Sigmoid colon (tissue), 7 donors: ENCODE results near the gene CD27. TPM values are rescaled to one million over a fixed set of nuclear protein-coding genes. Genes with fewer than 3 reads are reported as not detected.

ENCODE experiments used
- DNase-seq: peaks from one replicate; pipeline ENCODE4 v3.0.0-alpha.2; 2019
- H3K27ac ChIP-seq, 4 donors: fragments of 200-600 bp; sonication (generic); one replicate each; pipeline ENCODE4 v1.5.1; 2016 to 2019; ENCODE audit warnings: mild to moderate bottlenecking in 1 of 4
- H3K27me3 ChIP-seq, 3 donors: fragments of 200-600 bp; sonication (generic); one replicate each; pipeline ENCODE4 v1.5.1; 2019; ENCODE audit warnings: mild to moderate bottlenecking in 1 of 3
- H3K36me3 ChIP-seq, 4 donors: fragments of 200-600 bp; sonication (generic); one replicate each; pipeline ENCODE4 v1.5.1; 2016 to 2019
- H3K4me1 ChIP-seq, 4 donors: fragments of 200-600 bp; sonication (generic); one replicate each; pipeline ENCODE4 v1.5.1; 2017 to 2019
- H3K4me3 ChIP-seq, 4 donors: fragments of 200-600 bp; sonication (generic); one replicate each; pipeline ENCODE4 v1.5.1; 2017 to 2019; ENCODE audit warnings: mild to moderate bottlenecking in 2 of 4, moderate library complexity in 1 of 4
- H3K9me3 ChIP-seq, 4 donors: fragments of 200-600 bp in 3 of 4; sonication (generic) in 3 of 4; one replicate each; pipeline versions ENCODE4 v1.5.1 to v1.6.1; 2013 to 2019
- EP300 ChIP-seq, 4 donors: sonication (generic); formaldehyde crosslinking; IDR thresholded peaks; one replicate each; pipeline ENCODE4 v1.6.1; 2017; ENCODE audit warnings: antibody characterized with exemption in 4 of 4
- POLR2A ChIP-seq, 2 donors: fragments of 450-650 bp; IDR thresholded peaks; one replicate each; pipeline ENCODE4 v1.6.1; 2016; ENCODE audit warnings: antibody characterized with exemption in 2 of 2, mild to moderate bottlenecking in 2 of 2, moderate library complexity in 2 of 2
- POLR2AphosphoS5 ChIP-seq, 4 donors: sonication (generic); formaldehyde crosslinking; IDR thresholded peaks; one replicate each; pipeline ENCODE4 v1.6.1; 2017; ENCODE audit warnings: antibody characterized with exemption in 4 of 4
- WGBS, 2 donors: extraction: QIAGEN DNeasy Blood & Tissue Kit; methylation state at CpG; one replicate each; pipeline ENCODE4 v1.1.7; 2013; 5-methylcytosine and 5-hydroxymethylcytosine counted together
- intact Hi-C: fragments of 100-400 bp; cut with DNase I; formaldehyde crosslinking; loops from one replicate; pipeline ENCODE4 v1.15.1; 2023
- polyA plus RNA-seq, 3 donors: library from polyadenylated mRNA; stranded (reverse); fragments of 200-250 nt; gene quantifications; one replicate each; pipeline ENCODE4 v1.2.3, GENCODE V29; 2013
- total RNA-seq, 4 donors: library from RNA; depleted of rRNA; stranded (reverse); fragments of >200 nt; gene quantifications; one replicate each; pipeline ENCODE4 v1.1.0, GENCODE V29; 2016
- TF ChIP-seq, protein P1 (sequence below), 4 experiments: fragments of 450-650 bp in 3 of 4; fragments of 200-600 bp in 1 of 4; IDR thresholded peaks; one replicate each; pipeline ENCODE4 v1.5.1; 2016 to 2019; ENCODE audit warnings: antibody characterized with exemption in 4 of 4, mild to moderate bottlenecking in 3 of 4, moderate library complexity in 2 of 4
- donor health status: healthy with polysubstance abuse.
- donor health status: Bipolar disorder and iron deficiency.
- donor health status: healthy.

Gene CD27
- total and polyA plus RNA-seq, 7 donors: 0.60 to 29.0 (median 1.6) TPM; not detected in 3

DNA sequence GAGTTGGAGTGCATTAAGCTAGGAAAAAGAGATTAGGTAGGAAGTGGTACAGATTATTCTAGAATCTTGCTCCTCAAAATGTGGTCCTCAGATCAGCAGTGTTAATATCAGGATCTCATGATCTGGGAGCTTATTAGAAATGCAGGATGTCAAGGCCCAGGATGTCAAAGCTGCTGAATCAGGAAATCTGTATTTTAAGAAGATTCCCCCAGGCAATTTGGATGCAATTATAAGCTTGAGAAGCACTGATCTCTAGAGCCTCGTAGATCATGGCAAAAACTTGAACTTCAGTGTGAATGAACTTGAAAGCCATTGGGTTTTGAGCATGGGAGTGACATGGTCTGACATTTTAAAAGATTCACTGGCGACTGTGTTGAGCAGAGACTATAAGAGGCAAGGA, 55.7 kb downstream of the CD27 start:
- Histone ChIP-seq H3K27ac (no peak overlapping the region), H3K4me1 (peaks cover 0 to 2% (median under 1%) of the 10 kb centered on the region in 4 donors), H3K36me3 (peaks cover 0 to 55% (median 0%) of the 10 kb centered on the region in 4 donors), H3K4me3 (no peak overlapping the region), H3K27me3 (no peaks in the 10 kb centered on the region), H3K9me3 (no peaks in the 10 kb centered on the region)
- TF ChIP-seq, protein P1, sequence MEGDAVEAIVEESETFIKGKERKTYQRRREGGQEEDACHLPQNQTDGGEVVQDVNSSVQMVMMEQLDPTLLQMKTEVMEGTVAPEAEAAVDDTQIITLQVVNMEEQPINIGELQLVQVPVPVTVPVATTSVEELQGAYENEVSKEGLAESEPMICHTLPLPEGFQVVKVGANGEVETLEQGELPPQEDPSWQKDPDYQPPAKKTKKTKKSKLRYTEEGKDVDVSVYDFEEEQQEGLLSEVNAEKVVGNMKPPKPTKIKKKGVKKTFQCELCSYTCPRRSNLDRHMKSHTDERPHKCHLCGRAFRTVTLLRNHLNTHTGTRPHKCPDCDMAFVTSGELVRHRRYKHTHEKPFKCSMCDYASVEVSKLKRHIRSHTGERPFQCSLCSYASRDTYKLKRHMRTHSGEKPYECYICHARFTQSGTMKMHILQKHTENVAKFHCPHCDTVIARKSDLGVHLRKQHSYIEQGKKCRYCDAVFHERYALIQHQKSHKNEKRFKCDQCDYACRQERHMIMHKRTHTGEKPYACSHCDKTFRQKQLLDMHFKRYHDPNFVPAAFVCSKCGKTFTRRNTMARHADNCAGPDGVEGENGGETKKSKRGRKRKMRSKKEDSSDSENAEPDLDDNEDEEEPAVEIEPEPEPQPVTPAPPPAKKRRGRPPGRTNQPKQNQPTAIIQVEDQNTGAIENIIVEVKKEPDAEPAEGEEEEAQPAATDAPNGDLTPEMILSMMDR (IDR thresholded peaks at IDR 0.05): no peak
- TF ChIP-seq EP300 (IDR thresholded peaks at IDR 0.05): no peak
- no peak for TF ChIP-seq POLR2A (IDR thresholded peaks at IDR 0.05)
- no peak for TF ChIP-seq POLR2AphosphoS5 (IDR thresholded peaks at IDR 0.05)
- WGBS, 2 donors: 94 to 95% methylated on average over 2 of the region's 2 CpGs
- intact Hi-C loops: no loop called here
- no peak for DNase-seq

Other genes starting within 250 kb of the CD27 start
- gene CD9, start 244.6 kb upstream of the CD27 start, total RNA-seq: 100 to 1,000 TPM; 240 to 453 (median 303) TPM
- gene CD9, start 244.6 kb upstream of the CD27 start, polyA plus RNA-seq: 100 to 1,000 TPM; 180 to 548 (median 335) TPM
- gene PLEKHG6, start 134.3 kb upstream of the CD27 start, total RNA-seq: 1 to 10 TPM in 1 of 4 donors, under 1 TPM in 1, not detected in 2; 0.99 to 2.5 TPM
- 100 to 1,000 TPM in 1 of 3 donors, 10 to 100 TPM in 2; 61.3 to 146 (median 93.6) TPM for gene PLEKHG6, start 134.3 kb upstream of the CD27 start, polyA plus RNA-seq
- gene TNFRSF1A, start 102.9 kb upstream of the CD27 start, total RNA-seq: 100 to 1,000 TPM; 135 to 191 (median 176) TPM
- gene TNFRSF1A, start 102.9 kb upstream of the CD27 start, polyA plus RNA-seq: 100 to 1,000 TPM in 1 of 3 donors, 10 to 100 TPM in 2; 31.7 to 107 (median 74.5) TPM
- 1 to 10 TPM in 3 of 4 donors, under 1 TPM in 1; 0.82 to 7.2 (median 1.1) TPM for gene SCNN1A, start 69.4 kb upstream of the CD27 start, total RNA-seq
- gene SCNN1A, start 69.4 kb upstream of the CD27 start, polyA plus RNA-seq: 100 to 1,000 TPM in 1 of 3 donors, 10 to 100 TPM in 2; 51.1 to 169 (median 53.5) TPM
- gene LTBR, start 60.8 kb upstream of the CD27 start, total RNA-seq: 100 to 1,000 TPM in 3 of 4 donors, 10 to 100 TPM in 1; 85.2 to 200 (median 125) TPM
- 10 to 100 TPM; 36.3 to 85.2 (median 37.8) TPM for gene LTBR, start 60.8 kb upstream of the CD27 start, polyA plus RNA-seq
- gene TAPBPL, start 7.1 kb downstream of the CD27 start, total RNA-seq: 10 to 100 TPM; 20.2 to 27.5 (median 26.9) TPM
- 10 to 100 TPM; 14.4 to 36.0 (median 17.1) TPM for gene TAPBPL, start 7.1 kb downstream of the CD27 start, polyA plus RNA-seq
- gene VAMP1, start 25.7 kb downstream of the CD27 start, total RNA-seq: 10 to 100 TPM; 11.5 to 44.0 (median 17.2) TPM
- 10 to 100 TPM in 1 of 3 donors, 1 to 10 TPM in 2; 2.3 to 12.8 (median 3.0) TPM for gene VAMP1, start 25.7 kb downstream of the CD27 start, polyA plus RNA-seq
- 100 to 1,000 TPM in 2 of 4 donors, 10 to 100 TPM in 2; 52.9 to 113 (median 92.1) TPM for gene MRPL51, start 48.3 kb downstream of the CD27 start, total RNA-seq
- 100 to 1,000 TPM; 119 to 142 (median 135) TPM for gene MRPL51, start 48.3 kb downstream of the CD27 start, polyA plus RNA-seq
- 10 to 100 TPM; 11.8 to 89.5 (median 12.6) TPM for gene NCAPD2, start 49.1 kb downstream of the CD27 start, total RNA-seq
- 10 to 100 TPM in 2 of 3 donors, 1 to 10 TPM in 1; 9.0 to 35.8 (median 13.6) TPM for gene NCAPD2, start 49.1 kb downstream of the CD27 start, polyA plus RNA-seq
- 1,000 to 10,000 TPM; 1,653 to 2,501 (median 2,098) TPM for gene GAPDH, start 89.6 kb downstream of the CD27 start, total RNA-seq
- gene GAPDH, start 89.6 kb downstream of the CD27 start, polyA plus RNA-seq: 1,000 to 10,000 TPM; 2,564 to 3,219 (median 3,101) TPM
- gene IFFO1, start 111.1 kb downstream of the CD27 start, total RNA-seq: 10 to 100 TPM; 15.3 to 34.3 (median 22.7) TPM
- gene IFFO1, start 111.1 kb downstream of the CD27 start, polyA plus RNA-seq: 10 to 100 TPM in 1 of 3 donors, 1 to 10 TPM in 2; 1.8 to 14.0 (median 4.2) TPM
- gene NOP2, start 123.3 kb downstream of the CD27 start, total RNA-seq: 10 to 100 TPM in 3 of 4 donors, 1 to 10 TPM in 1; 6.1 to 30.1 (median 23.2) TPM
- gene NOP2, start 123.3 kb downstream of the CD27 start, polyA plus RNA-seq: 10 to 100 TPM in 1 of 3 donors, 1 to 10 TPM in 2; 6.2 to 39.2 (median 7.8) TPM
- gene CHD4, start 162.4 kb downstream of the CD27 start, total RNA-seq: 100 to 1,000 TPM; 204 to 254 (median 217) TPM
- gene CHD4, start 162.4 kb downstream of the CD27 start, polyA plus RNA-seq: 100 to 1,000 TPM in 1 of 3 donors, 10 to 100 TPM in 2; 49.2 to 113 (median 53.6) TPM
- gene LPAR5, start 191.0 kb downstream of the CD27 start, total RNA-seq: 1 to 10 TPM in 2 of 4 donors, under 1 TPM in 2; 0.27 to 1.5 (median 0.67) TPM
- gene LPAR5, start 191.0 kb downstream of the CD27 start, polyA plus RNA-seq: 10 to 100 TPM in 1 of 3 donors, 1 to 10 TPM in 2; 4.2 to 16.5 (median 6.0) TPM
- gene ACRBP, start 202.5 kb downstream of the CD27 start, total RNA-seq: 1 to 10 TPM; 1.2 to 3.9 (median 1.6) TPM
- 1 to 10 TPM in 2 of 3 donors, not detected in 1; 2.3 to 3.1 TPM for gene ACRBP, start 202.5 kb downstream of the CD27 start, polyA plus RNA-seq
- 10 to 100 TPM; 52.8 to 85.9 (median 63.4) TPM for gene ING4, start 218.2 kb downstream of the CD27 start, total RNA-seq
- gene ING4, start 218.2 kb downstream of the CD27 start, polyA plus RNA-seq: 10 to 100 TPM; 37.8 to 59.5 (median 42.5) TPM
- gene ZNF384, start 244.4 kb downstream of the CD27 start, total RNA-seq: 10 to 100 TPM; 24.0 to 32.6 (median 28.7) TPM
- 10 to 100 TPM; 22.7 to 40.3 (median 30.0) TPM for gene ZNF384, start 244.4 kb downstream of the CD27 start, polyA plus RNA-seq